ENCODE results near the gene BMP2.

Gene BMP2

DNA sequence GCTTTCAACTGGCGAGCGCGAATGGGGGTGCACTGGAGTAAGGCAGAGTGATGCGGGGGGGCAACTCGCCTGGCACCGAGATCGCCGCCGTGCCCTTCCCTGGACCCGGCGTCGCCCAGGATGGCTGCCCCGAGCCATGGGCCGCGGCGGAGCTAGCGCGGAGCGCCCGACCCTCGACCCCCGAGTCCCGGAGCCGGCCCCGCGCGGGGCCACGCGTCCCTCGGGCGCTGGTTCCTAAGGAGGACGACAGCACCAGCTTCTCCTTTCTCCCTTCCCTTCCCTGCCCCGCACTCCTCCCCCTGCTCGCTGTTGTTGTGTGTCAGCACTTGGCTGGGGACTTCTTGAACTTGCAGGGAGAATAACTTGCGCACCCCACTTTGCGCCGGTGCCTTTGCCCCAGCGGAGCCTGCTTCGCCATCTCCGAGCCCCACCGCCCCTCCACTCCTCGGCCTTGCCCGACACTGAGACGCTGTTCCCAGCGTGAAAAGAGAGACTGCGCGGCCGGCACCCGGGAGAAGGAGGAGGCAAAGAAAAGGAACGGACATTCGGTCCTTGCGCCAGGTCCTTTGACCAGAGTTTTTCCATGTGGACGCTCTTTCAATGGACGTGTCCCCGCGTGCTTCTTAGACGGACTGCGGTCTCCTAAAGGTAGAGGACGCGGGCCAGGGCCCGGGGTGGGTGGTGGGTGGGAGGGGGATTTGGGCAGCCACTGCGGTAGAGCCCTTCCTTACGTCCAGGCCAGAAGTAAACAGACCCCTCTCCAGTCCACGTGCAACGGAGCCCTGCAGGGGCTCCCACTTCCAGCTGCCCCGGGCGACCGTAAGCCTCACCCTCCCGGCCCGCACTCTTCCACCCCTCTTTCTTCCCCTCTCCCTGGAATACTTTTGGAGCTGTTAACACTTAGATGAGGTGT lies 998 bp downstream of the BMP2 start:
- DNase-seq (ENCODE audit: low spot score): no peak

DNA sequence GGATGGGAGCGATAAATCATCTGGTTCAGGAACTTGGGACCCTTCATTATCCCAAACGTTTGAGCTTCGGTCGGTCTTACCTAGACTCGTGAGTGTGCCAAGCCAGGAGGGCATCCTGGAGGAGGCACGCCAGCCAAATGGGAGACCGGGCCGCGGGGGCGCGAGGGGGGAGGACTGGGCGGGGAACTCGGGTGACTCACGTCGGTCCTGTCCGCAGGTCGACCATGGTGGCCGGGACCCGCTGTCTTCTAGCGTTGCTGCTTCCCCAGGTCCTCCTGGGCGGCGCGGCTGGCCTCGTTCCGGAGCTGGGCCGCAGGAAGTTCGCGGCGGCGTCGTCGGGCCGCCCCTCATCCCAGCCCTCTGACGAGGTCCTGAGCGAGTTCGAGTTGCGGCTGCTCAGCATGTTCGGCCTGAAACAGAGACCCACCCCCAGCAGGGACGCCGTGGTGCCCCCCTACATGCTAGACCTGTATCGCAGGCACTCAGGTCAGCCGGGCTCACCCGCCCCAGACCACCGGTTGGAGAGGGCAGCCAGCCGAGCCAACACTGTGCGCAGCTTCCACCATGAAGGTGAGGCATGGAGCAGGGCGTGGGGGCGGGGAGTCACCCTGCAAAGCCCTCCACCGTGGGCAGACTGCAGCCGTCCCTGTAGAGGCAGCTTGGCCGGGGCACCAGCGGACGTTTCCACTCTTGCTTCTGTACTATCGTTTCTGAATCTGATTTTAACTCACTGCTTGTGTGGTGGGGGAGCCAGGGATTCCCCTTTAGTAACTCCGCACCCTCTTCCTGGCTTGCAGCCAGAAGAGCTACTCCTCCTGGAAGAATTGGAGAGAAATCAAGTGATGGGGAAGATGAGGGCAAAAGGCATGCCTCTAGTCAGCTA lies 2.7 kb downstream of the BMP2 start:
- no peak for DNase-seq (ENCODE audit: low spot score)

DNA sequence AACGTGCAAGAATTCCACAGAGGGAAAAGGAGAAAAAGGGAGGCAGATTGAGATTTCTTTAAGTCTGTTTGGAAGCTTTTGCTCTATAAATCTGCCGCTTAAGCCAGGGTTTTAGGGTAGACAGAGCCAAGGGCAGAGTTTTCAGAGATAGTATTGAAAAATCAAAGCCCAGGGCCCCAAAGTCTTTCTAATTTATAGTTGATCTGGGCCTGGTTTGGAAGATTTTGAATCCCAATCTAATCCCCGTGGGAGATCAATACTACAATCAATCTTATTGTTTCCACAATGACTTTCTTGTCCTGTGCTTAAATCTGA lies 3.3 kb downstream of the BMP2 start:
- no peak for DNase-seq (ENCODE audit: low spot score)

DNA sequence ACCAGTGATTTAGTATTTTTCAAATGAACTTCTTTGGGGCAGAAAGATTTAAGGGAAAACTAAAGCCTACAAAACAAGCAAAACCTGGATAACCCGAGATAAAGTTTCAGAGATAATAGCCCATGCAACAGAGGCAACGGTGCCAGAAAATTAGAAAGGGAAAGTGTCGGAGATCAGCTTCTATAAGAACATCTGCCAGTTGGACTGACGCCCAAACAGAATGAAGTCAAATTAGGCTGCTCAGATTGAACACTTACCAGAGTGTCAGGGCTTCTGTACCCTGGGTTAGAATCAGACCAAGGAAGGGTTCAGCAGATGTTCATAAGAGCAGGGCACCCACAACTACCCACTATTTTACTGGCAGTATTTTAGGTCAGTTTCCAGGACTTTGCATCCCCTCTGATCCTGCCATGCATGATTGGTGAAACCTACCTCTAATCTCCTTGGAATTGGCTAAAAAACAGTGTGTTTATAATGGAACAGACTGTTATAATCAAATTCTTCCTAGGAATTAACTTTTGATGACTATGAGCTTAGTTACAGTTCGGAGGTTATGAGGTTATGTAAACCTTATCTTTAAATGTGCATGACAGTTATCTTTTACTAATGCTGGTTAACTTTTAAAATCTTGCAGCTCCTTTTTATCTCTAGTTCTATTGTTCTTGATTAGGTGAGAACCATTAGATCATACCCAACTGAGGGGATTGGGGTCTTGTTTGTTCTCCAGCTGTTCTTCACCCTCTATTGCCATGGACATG lies 13.1 kb downstream of the BMP2 start:
- DNase-seq (ENCODE audit: low spot score): no peak

DNA sequence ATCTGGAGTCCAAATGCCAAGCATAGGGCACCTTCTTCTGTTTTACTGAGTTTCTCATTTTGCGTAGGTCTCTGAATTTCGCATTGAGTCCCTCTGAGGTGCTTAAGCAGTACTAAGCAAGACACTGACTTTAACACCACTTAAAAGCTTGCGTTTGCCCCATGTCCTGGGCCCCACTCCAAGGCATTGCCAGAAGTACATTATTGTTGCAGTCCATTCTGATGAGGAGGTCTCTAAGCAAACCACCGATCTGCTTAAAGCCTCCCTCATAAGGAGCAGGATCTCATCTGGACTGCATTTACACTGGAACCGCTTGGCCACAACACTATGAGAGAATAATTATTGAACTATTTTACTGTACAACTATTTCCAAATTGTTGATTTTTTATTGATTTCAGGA lies 16.3 kb downstream of the BMP2 start:
- no peak for DNase-seq (ENCODE audit: low spot score)

DNA sequence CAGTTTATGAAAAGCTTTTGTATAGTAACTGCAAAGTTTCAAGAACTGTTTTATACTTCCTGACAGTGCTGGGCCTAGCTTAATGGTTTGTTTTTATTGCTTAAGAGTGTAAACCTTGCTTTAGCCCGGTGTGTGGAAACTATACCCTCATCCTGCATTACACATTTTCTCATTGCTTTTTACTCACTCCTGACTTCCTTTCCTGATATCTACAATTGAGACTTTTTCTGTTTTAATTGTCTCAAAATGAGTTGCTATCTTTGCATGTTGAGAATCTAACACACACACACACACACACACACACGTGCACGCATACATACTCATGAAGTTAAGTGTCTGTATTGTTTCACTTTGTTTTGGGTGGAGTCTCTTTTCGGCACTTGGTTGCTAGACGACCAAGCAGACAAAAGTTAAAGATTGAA lies 16.7 kb downstream of the BMP2 start:
- DNase-seq (ENCODE audit: low spot score): no peak

DNA sequence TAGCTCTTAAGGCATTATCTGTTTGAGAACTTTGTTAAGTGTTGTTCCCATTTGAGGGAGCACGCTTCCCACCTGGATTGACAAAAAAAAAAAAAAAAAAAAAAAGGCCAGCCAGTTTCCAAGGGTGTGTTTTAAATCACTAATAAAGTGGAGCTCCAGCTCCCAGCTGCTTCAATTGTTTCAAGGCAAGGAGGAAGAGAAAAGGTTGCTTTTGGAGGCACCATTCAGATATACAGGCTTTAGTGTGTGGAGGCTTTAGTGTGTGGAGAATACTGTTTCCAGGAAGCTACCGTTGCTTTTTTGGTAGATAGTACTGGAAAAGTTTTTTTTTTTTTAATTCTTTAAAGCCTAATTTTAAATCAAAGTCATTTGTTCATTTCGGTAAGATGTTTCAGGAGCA lies 17.3 kb downstream of the BMP2 start:
- DNase-seq (ENCODE audit: low spot score): no peak

DNA sequence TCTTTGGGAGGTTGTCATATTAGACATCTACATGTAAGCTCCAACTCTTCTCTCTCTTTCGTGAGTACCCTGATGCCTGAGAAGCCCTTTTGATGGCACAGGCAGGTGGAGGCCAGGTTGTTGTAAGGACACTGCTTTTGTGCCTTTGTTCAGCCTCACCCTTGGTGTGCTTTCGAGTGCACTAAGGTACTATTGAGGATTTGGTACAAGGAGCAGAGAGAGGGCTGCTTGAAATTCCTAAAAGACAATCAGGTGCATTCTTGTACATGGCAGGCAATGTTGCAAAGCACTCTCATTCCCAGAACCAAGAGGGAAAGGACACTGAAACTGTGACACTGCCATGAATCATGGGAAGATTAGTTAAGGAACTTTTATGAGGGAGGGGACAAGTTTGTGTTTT lies 19.1 kb downstream of the BMP2 start:
- DNase-seq (ENCODE audit: low spot score): no peak

DNA sequence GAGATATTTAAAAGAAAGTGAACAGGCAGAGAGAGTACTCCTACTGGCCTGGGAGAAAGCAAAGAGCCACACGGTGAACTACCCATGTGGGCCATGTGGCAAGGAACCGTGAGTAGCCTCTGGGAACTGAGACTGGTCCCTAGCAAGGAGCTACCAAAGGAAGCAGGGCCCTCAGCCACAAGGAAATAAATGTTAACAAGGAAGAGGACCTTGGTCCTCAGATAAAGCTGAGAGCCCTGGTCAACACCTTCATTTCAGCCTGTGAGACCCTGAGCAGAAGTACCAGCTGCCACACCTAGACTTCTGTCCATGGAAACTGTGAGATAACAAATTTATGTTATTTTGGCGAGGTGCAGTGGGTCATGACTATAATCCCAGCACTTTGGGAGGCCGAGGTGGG lies 25.3 kb downstream of the BMP2 start:
- no peak for DNase-seq (ENCODE audit: low spot score)

DNA sequence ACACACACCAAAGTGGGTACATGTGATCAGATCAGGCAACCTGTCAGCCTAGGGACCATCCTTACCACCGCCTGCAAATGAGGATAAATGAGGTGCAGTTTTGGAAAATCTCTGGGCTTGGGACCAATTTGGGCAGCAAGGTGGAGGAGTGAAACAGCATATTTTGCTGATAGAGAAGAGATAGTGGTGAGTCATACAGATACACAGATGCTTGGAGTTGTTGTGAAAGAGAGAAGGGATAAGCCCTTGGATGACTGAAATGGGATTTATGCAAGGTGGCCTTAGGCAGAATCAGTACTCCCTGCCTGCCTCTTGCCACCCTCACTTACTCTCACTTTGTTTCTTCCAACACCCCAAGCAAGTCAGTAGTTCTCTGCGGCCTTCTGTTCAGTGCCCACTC lies 34.7 kb downstream of the BMP2 start:
- no peak for DNase-seq (ENCODE audit: low spot score)

DNA sequence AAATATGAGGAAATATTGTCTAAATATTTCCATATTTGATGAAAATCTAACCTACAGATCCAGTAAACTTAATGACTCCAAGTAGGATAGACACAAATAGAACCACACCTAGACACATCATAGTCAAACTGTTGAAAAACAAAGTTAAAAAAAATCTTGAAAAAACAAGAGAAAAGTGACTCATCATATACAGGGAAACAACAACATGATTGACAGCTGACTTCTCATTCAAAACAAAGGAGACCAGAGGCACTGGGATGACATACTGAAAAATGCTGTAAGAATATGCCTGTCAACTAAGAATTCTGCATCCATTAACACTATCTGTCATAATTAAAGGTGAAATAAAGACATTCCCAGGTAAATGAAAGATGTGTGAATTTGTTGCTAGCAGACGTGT lies 38.8 kb downstream of the BMP2 start:
- DNase-seq (ENCODE audit: low spot score): no peak

DNA sequence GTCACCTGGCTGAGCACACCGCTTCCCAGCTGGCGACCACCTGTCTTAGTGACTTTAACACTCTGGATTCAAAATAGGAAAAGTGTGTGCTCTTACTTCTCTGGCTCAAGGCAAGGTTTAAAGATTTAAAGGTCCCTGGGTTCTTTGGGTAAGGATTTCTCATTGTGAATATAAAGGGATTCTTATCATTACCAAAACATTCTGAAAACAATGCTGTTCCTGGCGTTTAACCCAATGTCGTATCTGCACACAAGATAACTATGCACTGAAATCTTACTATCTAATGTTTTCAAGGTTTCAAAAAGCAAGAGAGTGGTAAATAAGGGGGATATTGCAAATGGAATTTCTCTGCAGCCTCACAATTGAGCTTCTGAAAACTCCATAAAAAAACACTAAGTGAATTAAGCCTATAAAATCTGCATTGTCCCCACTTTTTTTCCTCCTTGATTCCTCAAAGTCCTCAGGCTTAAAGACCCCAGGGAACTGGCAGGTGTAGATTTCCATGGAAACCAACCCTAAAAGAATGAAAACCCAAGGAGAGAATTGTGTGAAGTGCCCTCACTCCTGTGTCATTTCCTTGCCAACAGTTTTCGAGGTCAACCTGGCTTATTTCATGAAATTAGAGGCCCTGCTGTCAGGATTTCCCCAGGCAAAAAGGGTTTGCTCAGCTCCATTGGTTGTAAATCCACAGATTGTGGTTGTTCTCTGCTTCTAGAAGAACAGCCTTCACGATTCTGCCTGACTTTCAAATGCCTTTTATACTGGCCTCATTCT lies 44.0 kb downstream of the BMP2 start:
- no peak for DNase-seq (ENCODE audit: low spot score)

DNA sequence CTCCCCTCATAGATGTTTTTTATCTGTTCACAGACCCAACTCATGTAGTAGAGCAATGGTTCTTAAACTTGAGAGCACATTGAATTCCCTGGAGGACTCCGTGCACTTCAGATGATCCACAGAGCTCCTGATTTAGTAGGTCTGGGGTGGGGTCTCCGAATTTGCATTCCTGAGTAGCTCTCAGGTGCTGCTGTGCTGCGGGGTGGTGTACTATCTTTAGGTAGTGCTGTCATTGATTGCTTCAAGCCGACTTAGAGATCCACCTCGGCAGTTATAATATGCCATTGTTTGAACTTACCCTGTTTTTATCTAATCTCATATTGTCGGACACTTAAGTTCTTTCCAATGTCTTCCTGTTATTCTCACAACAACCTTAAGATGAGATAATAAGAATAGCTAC lies 45.0 kb downstream of the BMP2 start:
- DNase-seq (ENCODE audit: low spot score): no peak

DNA sequence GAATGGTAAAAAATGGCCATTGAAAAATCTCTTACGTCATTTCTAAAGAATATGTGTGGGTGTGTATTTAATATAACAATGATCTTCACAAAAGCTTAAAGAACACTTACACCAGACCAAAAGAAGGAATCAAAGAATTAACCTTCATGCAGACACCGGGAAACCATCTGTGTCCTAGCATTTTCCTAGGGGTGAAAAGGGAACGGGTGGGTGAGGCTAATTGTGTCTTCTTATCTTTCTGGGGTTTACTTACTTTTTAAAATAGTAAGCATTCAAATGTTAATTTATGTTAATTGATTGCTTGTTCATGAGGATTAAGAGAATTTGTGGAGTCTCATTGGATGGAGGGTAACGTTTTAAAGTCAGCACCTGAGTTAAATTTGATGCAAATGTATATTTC lies 47.5 kb downstream of the BMP2 start:
- DNase-seq (ENCODE audit: low spot score): no peak

DNA sequence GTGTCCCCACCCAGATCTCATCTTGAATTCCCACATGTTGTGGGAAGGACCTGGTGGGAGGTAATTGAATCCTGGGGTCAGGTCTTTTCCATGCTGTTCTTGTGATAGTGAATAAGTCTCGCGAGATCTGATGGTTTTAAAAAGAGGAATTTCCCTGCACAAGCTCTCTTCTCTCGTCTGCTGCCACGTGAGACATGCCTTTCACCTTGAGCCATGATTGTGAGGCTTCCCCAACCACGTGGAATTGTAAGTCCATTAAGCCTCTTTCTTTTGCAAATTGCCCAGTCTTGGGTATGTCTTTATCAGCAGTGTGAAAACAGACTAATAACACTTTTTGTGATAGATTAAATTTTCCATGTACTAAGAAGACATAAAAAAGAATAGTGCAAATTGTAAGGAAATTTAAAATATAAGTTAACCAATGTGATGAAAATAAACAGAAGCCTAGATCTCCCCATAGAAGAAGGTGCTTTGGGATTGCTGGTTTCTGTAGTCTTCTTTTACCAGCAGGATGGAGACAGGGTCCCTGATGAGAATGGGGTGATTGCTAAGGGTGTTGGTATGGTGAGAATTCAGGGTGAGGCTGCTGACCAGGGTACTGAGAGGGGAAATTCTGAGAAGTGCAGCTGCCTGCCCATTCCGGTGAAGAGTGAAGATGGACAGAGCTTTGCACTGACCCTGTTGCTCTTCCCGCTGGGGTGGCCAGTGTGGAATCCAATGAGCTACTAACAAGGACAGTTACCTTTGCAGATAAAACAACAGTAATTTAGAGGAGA lies 50.7 kb downstream of the BMP2 start:
- no peak for DNase-seq (ENCODE audit: low spot score)

DNA sequence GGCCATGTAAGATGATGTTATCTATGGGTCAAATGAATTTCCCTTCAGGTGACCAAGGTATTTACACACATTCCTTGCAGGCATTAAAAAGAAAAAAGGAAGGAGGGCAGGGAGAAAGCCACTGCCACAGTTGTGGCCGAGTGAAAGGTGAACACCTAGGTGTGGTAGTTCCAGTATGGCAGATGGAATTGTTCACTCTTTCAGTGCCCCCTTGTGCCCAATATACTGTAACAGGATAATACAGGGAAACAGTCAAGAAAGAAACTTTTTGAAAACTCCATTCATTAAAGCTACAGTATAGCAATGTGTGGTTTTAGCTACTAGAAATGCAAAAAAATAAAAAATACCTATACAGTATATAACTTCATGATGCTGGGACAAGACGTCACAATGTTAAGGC lies 52.1 kb downstream of the BMP2 start:
- no peak for DNase-seq (ENCODE audit: low spot score)

DNA sequence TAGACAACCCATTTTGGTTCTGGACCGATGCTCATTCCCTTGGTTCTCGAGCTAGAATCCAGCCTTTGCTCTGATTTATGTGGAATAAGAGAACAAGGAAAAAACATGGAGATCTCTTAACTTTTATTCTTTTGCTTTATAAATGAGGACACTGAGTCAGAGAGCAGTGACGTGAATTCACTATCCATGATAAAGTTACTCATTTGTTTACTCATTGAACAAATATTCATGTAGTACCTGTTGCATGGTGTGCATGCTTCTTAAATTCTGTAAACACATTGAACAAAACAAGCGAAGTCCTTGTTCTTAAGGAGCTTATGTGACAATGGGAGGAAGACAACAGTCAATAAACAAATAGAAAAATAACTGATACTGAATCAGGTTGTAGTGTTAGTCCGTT lies 56.9 kb downstream of the BMP2 start:
- no peak for DNase-seq (ENCODE audit: low spot score)

DNA sequence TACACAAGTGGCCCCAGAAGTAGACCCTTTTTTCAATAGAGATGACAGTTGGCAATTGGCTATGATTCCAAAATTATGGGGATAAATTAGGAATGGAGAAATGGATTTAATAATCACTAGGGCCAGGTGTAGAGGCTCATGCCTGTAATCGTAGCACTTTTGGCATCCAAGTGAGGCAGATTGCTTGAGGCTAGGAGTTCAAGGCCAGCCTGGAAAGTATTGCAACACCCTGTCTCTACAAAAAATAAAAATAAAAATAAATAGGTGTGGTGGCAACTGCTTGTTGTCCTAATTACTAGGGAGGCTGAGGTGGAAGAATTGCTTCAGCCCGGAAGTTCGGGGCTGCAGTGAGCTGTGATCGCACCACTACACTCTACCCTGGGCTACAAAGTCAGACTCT lies 60.0 kb downstream of the BMP2 start:
- DNase-seq (ENCODE audit: low spot score): no peak

DNA sequence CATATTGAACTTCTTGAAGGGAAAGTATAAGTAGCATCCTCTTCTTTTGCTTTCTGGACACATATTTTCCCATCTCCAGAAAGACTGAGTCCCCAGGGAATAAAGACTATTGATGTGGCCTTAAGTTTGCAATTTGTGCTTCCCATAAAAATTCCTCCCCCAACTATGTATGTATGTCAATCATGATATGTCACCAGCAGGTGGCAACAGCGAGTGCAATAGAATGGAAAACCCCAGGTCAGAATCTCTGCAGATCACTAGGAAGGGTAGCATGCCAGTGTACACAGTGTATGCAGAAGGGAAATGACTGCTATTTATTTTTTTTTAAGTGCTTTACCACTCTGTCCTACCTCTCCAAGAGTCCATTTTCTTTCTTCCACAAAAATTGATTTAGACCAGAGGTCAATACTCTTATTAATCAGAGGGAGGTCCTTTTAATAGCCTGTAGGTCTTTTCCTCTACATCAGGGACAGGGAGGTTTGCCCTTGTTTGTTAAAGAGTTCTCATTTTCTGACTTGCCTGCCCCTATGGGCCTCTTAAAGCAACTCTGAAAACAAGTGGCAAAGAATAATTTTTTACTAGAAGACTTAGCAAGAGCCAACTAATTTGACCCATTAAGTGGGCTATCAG lies 61.4 kb downstream of the BMP2 start:
- DNase-seq (ENCODE audit: low spot score): peak; percentile 61

DNA sequence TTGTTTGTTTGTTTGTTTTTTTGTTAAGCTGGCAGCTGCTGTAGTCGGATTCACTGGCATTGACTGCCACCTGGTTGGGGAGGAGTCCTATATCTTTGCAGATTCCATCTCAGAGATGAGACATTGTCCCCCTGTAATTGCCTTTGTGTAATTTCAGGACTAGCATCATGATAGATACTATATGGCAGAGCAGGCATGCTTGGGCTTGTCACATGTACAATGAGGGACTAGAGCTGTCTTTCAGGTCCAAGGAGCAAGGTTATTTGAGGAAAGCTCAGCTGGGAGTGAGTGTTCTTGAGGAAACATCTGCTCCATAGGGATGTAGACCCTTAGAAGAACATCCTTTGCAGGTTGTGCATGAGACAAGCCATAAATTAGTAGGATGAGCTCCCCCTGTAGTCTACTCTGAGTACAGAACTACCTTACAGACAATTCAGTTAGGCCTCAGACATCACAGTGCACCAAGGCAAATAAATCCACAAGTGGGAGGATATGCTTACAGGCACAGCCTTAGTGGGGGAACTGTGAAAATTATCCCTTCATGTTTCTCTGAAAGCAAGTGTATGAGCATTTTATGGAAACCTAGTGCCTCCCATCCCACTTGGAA lies 62.1 kb downstream of the BMP2 start:
- DNase-seq (ENCODE audit: low spot score): no peak
